ENCODE results near the gene USP27X.

USP27X gene

DNA sequence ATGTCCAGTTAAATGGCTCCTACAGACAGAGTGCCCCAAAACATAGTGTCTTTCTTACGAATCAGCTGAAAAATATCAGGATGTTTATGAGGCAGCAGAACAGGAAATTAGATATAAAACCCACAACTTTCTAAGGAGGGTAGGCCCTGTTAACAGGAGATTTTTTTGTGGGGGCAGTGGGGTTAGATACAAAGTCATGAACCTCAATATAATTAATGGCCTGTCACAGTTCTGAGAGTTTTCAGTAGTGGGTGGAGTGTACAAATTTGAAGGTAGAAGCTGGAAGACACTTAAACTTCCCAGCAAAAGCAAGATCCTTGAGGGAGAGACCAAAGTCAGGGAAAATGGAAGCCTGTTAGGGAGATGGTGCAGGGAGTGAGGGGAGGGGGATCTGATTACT is 32.8 kb upstream of the USP27X start:
- in situ Hi-C loops (cut with MboI; ENCODE audit: low pct_unique_long_range_greater_than_20kb, low sequenced_read_pairs, unreplicated experiment) = no loop called here
- no peak for DNase-seq (ENCODE audit: low spot score)
- TF ChIP-seq, protein P1, sequence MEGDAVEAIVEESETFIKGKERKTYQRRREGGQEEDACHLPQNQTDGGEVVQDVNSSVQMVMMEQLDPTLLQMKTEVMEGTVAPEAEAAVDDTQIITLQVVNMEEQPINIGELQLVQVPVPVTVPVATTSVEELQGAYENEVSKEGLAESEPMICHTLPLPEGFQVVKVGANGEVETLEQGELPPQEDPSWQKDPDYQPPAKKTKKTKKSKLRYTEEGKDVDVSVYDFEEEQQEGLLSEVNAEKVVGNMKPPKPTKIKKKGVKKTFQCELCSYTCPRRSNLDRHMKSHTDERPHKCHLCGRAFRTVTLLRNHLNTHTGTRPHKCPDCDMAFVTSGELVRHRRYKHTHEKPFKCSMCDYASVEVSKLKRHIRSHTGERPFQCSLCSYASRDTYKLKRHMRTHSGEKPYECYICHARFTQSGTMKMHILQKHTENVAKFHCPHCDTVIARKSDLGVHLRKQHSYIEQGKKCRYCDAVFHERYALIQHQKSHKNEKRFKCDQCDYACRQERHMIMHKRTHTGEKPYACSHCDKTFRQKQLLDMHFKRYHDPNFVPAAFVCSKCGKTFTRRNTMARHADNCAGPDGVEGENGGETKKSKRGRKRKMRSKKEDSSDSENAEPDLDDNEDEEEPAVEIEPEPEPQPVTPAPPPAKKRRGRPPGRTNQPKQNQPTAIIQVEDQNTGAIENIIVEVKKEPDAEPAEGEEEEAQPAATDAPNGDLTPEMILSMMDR (IDR thresholded peaks at IDR 0.05; ENCODE audit: extremely low read depth, insufficient read depth, missing control alignments) = no peak

DNA sequence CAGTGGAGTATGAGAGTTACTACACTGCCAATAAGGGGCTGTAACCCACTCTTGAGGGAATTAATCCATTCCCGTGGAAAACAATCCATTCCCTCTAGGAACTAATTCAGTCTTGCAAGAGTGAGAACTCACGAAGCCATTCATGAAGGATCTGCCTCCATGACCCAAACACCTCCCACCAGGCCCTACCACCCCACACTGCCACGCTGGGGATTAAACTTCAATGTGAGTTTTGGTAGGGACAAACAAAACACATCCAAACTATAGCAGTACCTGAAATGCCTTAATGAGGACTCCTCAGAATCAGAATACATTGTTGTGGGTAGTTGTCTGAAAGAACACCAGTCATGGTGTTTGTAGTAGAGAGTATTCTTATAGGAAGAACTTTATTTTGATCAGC is 31.0 kb upstream of the USP27X start:
- in situ Hi-C loops (cut with MboI; ENCODE audit: low pct_unique_long_range_greater_than_20kb, low sequenced_read_pairs, unreplicated experiment) = no loop called here
- TF ChIP-seq, protein P1 (IDR thresholded peaks at IDR 0.05; ENCODE audit: extremely low read depth, insufficient read depth, missing control alignments) = no peak
- no peak for DNase-seq (ENCODE audit: low spot score)

DNA sequence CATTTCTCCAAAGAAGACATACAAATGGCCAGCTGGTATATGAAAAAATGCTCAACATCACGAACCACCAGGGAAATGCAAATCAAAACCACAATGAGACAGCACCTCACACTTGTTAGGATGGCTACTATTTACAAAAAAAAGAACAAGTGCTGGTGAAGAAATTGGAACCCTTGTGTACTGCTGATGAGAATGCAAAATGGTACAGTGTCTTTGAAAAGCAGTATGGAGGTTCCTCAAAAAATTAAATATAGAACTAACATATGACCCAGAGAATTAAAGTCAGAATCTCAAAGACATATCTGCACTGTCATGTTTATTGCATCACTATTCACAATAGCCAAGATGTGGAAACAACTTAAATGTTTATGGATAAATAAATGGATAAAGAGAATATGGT is 29.3 kb upstream of the USP27X start:
- DNase-seq (ENCODE audit: low spot score) = no peak
- in situ Hi-C loops (cut with MboI; ENCODE audit: low pct_unique_long_range_greater_than_20kb, low sequenced_read_pairs, unreplicated experiment) = no loop called here
- TF ChIP-seq, protein P1 (IDR thresholded peaks at IDR 0.05; ENCODE audit: extremely low read depth, insufficient read depth, missing control alignments) = no peak

DNA sequence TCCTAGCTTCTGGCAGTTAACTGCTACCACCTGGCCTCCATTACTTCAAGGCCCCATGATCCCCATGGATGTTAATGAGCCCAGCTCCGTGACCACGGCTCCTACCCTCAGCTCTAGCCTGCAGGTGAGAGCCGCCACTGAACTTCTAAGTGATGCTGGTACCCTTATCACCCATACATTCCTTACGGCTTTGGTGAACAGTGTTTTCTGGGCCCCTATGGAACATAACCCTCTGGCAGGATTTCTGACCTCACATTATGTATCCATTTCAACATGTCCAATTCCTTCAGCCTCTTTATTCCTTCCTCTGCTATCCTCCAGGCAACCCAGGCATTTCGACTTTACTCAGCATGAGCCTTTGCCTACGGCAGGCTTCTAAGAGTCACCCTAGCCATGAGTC is 25.6 kb upstream of the USP27X start:
- DNase-seq (ENCODE audit: low spot score) = no peak
- in situ Hi-C loops (cut with MboI; ENCODE audit: low pct_unique_long_range_greater_than_20kb, low sequenced_read_pairs, unreplicated experiment) = no loop called here
- TF ChIP-seq, protein P1 (IDR thresholded peaks at IDR 0.05; ENCODE audit: extremely low read depth, insufficient read depth, missing control alignments) = no peak

DNA sequence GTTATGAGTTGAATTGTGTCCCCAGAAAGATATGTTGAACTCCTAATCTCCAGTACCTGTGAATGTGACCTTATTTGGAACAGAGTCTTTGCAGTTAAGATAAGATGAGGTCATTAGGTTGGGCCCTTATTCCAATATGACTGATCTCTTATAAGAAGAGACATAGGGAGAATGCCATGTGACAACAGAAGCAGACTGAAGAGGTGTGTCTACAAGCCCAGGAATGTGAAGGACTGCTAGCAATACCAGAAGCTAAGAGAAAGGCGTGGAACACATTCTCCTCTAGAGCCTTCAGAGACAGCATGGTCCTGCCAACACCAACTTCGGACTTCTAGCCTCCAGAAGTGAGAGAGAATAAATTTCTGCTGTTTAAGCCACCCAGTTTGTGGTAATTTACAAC is 22.5 kb upstream of the USP27X start:
- TF ChIP-seq, protein P1 (IDR thresholded peaks at IDR 0.05; ENCODE audit: extremely low read depth, insufficient read depth, missing control alignments) = no peak
- in situ Hi-C loops (cut with MboI; ENCODE audit: low pct_unique_long_range_greater_than_20kb, low sequenced_read_pairs, unreplicated experiment) = no loop called here

DNA sequence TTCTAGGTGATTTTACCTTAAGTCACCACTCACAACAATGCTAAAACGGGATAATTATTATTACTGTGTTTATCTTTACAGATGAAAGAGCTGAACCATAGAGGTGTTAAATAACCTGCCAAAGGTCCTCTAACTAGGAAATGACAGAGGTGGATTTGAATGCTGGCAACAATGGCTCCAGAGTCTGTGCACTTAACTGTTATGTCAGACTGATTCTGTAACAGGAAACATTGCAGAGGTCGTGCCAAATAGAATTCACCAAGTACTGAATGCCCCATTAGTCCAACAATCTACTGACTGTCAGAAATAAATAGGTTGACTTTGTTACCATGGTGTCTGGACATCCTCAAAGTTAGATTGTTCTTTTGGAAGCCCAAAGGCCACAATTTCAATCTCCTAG is 20.9 kb upstream of the USP27X start:
- in situ Hi-C loops (cut with MboI; ENCODE audit: low pct_unique_long_range_greater_than_20kb, low sequenced_read_pairs, unreplicated experiment) = no loop called here
- TF ChIP-seq, protein P1 (IDR thresholded peaks at IDR 0.05; ENCODE audit: extremely low read depth, insufficient read depth, missing control alignments) = no peak
- DNase-seq (ENCODE audit: low spot score) = no peak

More for the DNA sequence above, 22.5 kb upstream of the USP27X start:
- DNase-seq (ENCODE audit: low spot score) = no peak

DNA sequence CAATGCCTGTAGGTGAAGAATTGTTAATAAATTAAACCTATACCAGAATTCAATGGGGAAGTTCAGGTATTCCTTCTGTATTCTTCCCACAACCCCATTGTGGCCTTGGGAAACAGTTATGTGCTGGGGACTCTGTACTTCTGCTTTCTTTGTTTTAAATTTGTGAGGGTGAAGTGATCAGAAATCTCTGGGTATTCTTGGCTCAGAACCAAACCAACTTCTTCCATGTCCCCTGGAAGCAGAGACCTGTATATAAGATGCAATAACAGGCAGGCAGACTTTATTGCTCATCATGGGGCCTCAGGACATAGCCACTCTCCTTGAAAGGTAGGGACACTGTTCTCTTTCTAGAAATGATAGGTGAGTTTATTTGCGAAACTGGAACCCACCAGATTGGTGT is 19.8 kb upstream of the USP27X start:
- TF ChIP-seq, protein P1 (IDR thresholded peaks at IDR 0.05; ENCODE audit: extremely low read depth, insufficient read depth, missing control alignments) = no peak
- in situ Hi-C loops (cut with MboI; ENCODE audit: low pct_unique_long_range_greater_than_20kb, low sequenced_read_pairs, unreplicated experiment) = no loop called here
- no peak for DNase-seq (ENCODE audit: low spot score)
